Transverse colon (tissue), 4 donors: ENCODE results near the gene PDILT.

Source experiments
- CTCF ChIP-seq, 5 experiments: fragments of 200-600 bp in 3 of 5; fragments of 450-650 bp in 2 of 5; sonication (generic) in 3 of 5; IDR thresholded peaks; 1 replicate in 2 of 5; 2 replicates in 3 of 5; pipeline ENCODE4 v1.5.1; 2016 to 2017; ENCODE audit warnings: antibody characterized with exemption in 5 of 5, inconsistent platforms in 3 of 5, mild to moderate bottlenecking in 2 of 5, moderate library complexity in 1 of 5
- POLR2AphosphoS5 ChIP-seq, 3 donors: sonication (generic); formaldehyde crosslinking; IDR thresholded peaks; one replicate each; pipeline ENCODE4 v1.6.1; 2016; ENCODE audit warnings: antibody characterized with exemption in 3 of 3

GRCh38 chr16:20404637-20405036 is at the start of gene PDILT:
- TF ChIP-seq POLR2AphosphoS5 (IDR thresholded peaks at IDR 0.05) (no peak), CTCF (IDR thresholded peaks at IDR 0.05) (no peak)
